ENCODE data around the gene POU2AF1. TPM values are rescaled to one million over a fixed set of nuclear protein-coding genes. Genes with fewer than 3 reads are reported as not detected.

POU2AF1 gene
- total and polyA plus RNA-seq, 2 donors, result 1.0 TPM

- 92% methylated on average over 12 of the region's 12 CpGs for WGBS
- Histone ChIP-seq H3K27ac (ENCODE audit: low read depth) (no peak overlapping the region), H3K4me1 (ENCODE audit: insufficient read depth) (no peaks in the 10 kb centered on the region), H3K36me3 (ENCODE audit: insufficient read depth) (no peaks in the 10 kb centered on the region), H3K4me3 (ENCODE audit: low read depth, low read length) (no peak overlapping the region)
- no peak for DNase-seq (ENCODE audit: extremely low spot score)
Measured at GRCh38 chr11:111367411-111368284, 11.4 kb downstream of the POU2AF1 start.

GRCh38 chr11:111366560-111367410 lies 12.3 kb downstream of the POU2AF1 start:
- H3K4me1 ChIP-seq (ENCODE audit: insufficient read depth), result no peaks in the 10 kb centered on the region
- DNase-seq (ENCODE audit: extremely low spot score), result no peak
- 95% methylated on average over 8 of the region's 8 CpGs for WGBS
- H3K27ac ChIP-seq (ENCODE audit: low read depth), result no peak overlapping the region
- H3K4me3 ChIP-seq (ENCODE audit: low read depth, low read length), result no peak overlapping the region
- H3K36me3 ChIP-seq (ENCODE audit: insufficient read depth), result no peaks in the 10 kb centered on the region

GRCh38 chr11:111365722-111366559 lies 13.1 kb downstream of the POU2AF1 start:
- Histone ChIP-seq H3K27ac (ENCODE audit: low read depth) (no peak overlapping the region), H3K4me3 (ENCODE audit: low read depth, low read length) (no peak overlapping the region), H3K36me3 (ENCODE audit: insufficient read depth) (no peaks in the 10 kb centered on the region), H3K4me1 (ENCODE audit: insufficient read depth) (no peaks in the 10 kb centered on the region)
- WGBS, result 60% methylated on average over 8 of the region's 8 CpGs
- no peak for DNase-seq (ENCODE audit: extremely low spot score)

- 95% methylated on average over 3 of the region's 3 CpGs for WGBS
Measured at GRCh38 chr11:111364503-111364902, 14.6 kb downstream of the POU2AF1 start.

GRCh38 chr11:111363985-111364384 lies 15.1 kb downstream of the POU2AF1 start:
- H3K4me1 ChIP-seq (ENCODE audit: insufficient read depth), result no peaks in the 10 kb centered on the region
- DNase-seq (ENCODE audit: extremely low spot score), result no peak
- no peak overlapping the region for H3K4me3 ChIP-seq (ENCODE audit: low read depth, low read length)
- no peak overlapping the region for H3K27ac ChIP-seq (ENCODE audit: low read depth)
- no peaks in the 10 kb centered on the region for H3K36me3 ChIP-seq (ENCODE audit: insufficient read depth)

More at GRCh38 chr11:111364503-111364902, 14.6 kb downstream of the POU2AF1 start:
- no peak overlapping the region for H3K4me3 ChIP-seq (ENCODE audit: low read depth, low read length)
- no peak for DNase-seq (ENCODE audit: extremely low spot score)
- H3K36me3 ChIP-seq (ENCODE audit: insufficient read depth), result no peaks in the 10 kb centered on the region
- H3K27ac ChIP-seq (ENCODE audit: low read depth), result no peak overlapping the region
- H3K4me1 ChIP-seq (ENCODE audit: insufficient read depth), result no peaks in the 10 kb centered on the region

DNA sequence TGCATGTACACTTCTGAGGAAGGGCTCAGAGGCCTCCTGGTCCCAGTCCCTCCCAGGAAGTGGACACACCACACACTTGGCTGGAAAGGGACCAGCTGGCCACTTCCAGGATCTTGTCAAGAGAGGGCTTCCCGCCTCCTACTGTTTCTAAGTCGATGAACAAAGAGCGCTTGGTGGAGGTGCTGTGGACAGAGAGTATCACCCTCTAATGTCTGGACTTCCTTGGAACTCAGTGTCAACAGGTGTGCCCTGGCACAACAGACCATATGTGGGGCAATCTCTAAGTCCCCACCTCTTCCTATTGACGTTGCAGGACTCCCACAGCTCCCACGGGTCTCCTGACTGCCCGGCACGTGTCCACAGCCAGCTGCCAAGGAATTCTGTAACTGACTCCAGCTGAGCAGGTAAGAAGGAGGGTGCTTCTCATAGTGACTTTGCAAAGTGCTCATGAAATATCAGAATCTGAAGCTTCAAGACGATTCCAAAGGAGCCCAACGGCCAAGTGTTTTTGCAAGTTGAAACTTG lies 16.1 kb downstream of the POU2AF1 start:
- H3K4me3 ChIP-seq (ENCODE audit: low read depth, low read length), result no peak overlapping the region
- no peaks in the 10 kb centered on the region for H3K4me1 ChIP-seq (ENCODE audit: insufficient read depth)
- no peak for DNase-seq (ENCODE audit: extremely low spot score)
- H3K27ac ChIP-seq (ENCODE audit: low read depth), result no peak overlapping the region
- no peaks in the 10 kb centered on the region for H3K36me3 ChIP-seq (ENCODE audit: insufficient read depth)
- WGBS, result 86% methylated on average over 9 of the region's 9 CpGs

DNA sequence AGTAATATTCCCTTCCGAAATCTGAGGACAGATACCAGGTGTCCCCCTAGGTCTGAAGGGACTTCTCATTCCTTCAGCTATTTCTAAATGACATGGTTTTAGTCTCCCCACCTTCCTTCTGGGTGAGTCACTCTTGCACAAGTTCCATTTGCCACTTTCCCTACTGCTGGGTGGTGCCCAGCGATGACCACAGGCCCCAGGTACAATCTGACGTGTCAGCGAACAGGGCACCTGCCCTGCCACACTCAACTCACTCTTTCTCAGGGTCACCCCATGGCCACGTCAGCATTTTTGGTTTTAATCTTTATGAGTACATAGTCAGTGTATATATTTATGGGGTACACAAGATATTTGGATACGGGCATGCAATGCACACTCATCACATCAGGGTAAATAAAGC lies 17.2 kb downstream of the POU2AF1 start:
- H3K27ac ChIP-seq (ENCODE audit: low read depth), result no peak overlapping the region
- H3K4me1 ChIP-seq (ENCODE audit: insufficient read depth), result no peaks in the 10 kb centered on the region
- no peak for DNase-seq (ENCODE audit: extremely low spot score)
- WGBS, result 89% methylated on average over 6 of the region's 6 CpGs
- H3K4me3 ChIP-seq (ENCODE audit: low read depth, low read length), result no peak overlapping the region
- H3K36me3 ChIP-seq (ENCODE audit: insufficient read depth), result no peaks in the 10 kb centered on the region

GRCh38 chr11:111361052-111361801 lies 17.8 kb downstream of the POU2AF1 start:
- Histone ChIP-seq H3K27ac (ENCODE audit: low read depth) (peak overlapping the region; percentile 19), H3K4me3 (ENCODE audit: low read depth, low read length) (no peak overlapping the region), H3K36me3 (ENCODE audit: insufficient read depth) (no peaks in the 10 kb centered on the region), H3K4me1 (ENCODE audit: insufficient read depth) (no peaks in the 10 kb centered on the region)
- WGBS, result 73% methylated on average over 7 of the region's 7 CpGs
- DNase-seq (ENCODE audit: extremely low spot score), result no peak

- no peak overlapping the region for H3K27ac ChIP-seq (ENCODE audit: low read depth)
- no peaks in the 10 kb centered on the region for H3K36me3 ChIP-seq (ENCODE audit: insufficient read depth)
- DNase-seq (ENCODE audit: extremely low spot score), result no peak
- no peaks in the 10 kb centered on the region for H3K4me1 ChIP-seq (ENCODE audit: insufficient read depth)
- no peak overlapping the region for H3K4me3 ChIP-seq (ENCODE audit: low read depth, low read length)
- 81% methylated on average over 6 of the region's 6 CpGs for WGBS
Measured at GRCh38 chr11:111360150-111361043, 18.7 kb downstream of the POU2AF1 start.

GRCh38 chr11:111359223-111360149 lies 19.6 kb downstream of the POU2AF1 start:
- Histone ChIP-seq H3K27ac (ENCODE audit: low read depth) (no peak overlapping the region), H3K36me3 (ENCODE audit: insufficient read depth) (no peaks in the 10 kb centered on the region), H3K4me1 (ENCODE audit: insufficient read depth) (no peaks in the 10 kb centered on the region), H3K4me3 (ENCODE audit: low read depth, low read length) (no peak overlapping the region)
- DNase-seq (ENCODE audit: extremely low spot score), result no peak
- 85% methylated on average over 7 of the region's 7 CpGs for WGBS
